ENCODE data around the gene ODAPH. TPM values are rescaled to one million over a fixed set of nuclear protein-coding genes. Genes with fewer than 3 reads are reported as not detected.
"Not testable (repeated sequence)": the region's sequence is repeated elsewhere in the genome, so short reads cannot be mapped to it uniquely, and the experiment has no call there.

ODAPH gene
- total and polyA plus RNA-seq, 3 experiments from 2014 or later: 0.25 TPM; not detected in 2

GRCh38 chr4:75514949-75515612 is 40.8 kb upstream of the ODAPH start:
- Histone ChIP-seq H3K9me3 (ENCODE audit: low read length) (no peaks in the 10 kb centered on the region), H3K27ac (ENCODE audit: low read depth, low read length) (peak overlapping the region; percentile 91), H3K4me3 (ENCODE audit: low read length) (peak overlapping the region; percentile 92), H3K36me3 (ENCODE audit: insufficient read depth, low read length) (peaks cover 11% of the 10 kb centered on the region), H3K4me1 (ENCODE audit: insufficient read depth, low read length) (peaks cover 67% of the 10 kb centered on the region), H3K27me3 (ENCODE audit: insufficient read depth, low read length, poor library complexity, severe bottlenecking) (no peaks in the 10 kb centered on the region)
- peaks cover 0 to 1% of the 10 kb centered on the region in 2 donors for H3K27me3 Mint-ChIP-seq
- peak in 1 of 5 donors; percentile 28 for DNase-seq
- H3K9me3 Mint-ChIP-seq: no peaks in the 10 kb centered on the region
- peaks cover 10 to 46% (median 16%) of the 10 kb centered on the region in 3 donors for H3K36me3 Mint-ChIP-seq
- H3K4me1 Mint-ChIP-seq: peaks cover 45 to 53% (median 46%) of the 10 kb centered on the region in 3 donors
- ChIA-PET POLR2A (interaction anchor here (2.2 to 3.4 kb wide), 2 partner anchors 209 to 426 kb away, joined by 12 to 15 read pairs; partner anchors contain the start of genes NAAA and USO1), CTCF (interaction anchor here (1.1 to 3.0 kb wide), 5 partner anchors 10 to 476 kb away, joined by 3 to 10 read pairs (median 5); partner anchors contain the start of genes ODAPH, SDAD1 and USO1)
- no peak overlapping the region for H3K4me3 Mint-ChIP-seq
- H3K27ac Mint-ChIP-seq: peak overlapping the region in 2 of 8 donors; percentile 98 to 100

- POLR2A ChIA-PET: interaction anchor here (3.4 kb wide), 1 partner anchor 425 kb away, joined by 15 read pairs; the partner anchor contains the start of gene NAAA
- H3K27ac ChIP-seq (ENCODE audit: low read depth, low read length): no peak overlapping the region
- peak overlapping the region in 3 of 8 donors; percentile 10 to 100 (median 98) for H3K27ac Mint-ChIP-seq
- no peaks in the 10 kb centered on the region for H3K9me3 Mint-ChIP-seq
- peaks cover 43 to 64% (median 56%) of the 10 kb centered on the region in 3 donors for H3K4me1 Mint-ChIP-seq
- H3K4me1 ChIP-seq (ENCODE audit: insufficient read depth, low read length): peaks cover 61% of the 10 kb centered on the region
- peaks cover 0 to 1% of the 10 kb centered on the region in 2 donors for H3K27me3 Mint-ChIP-seq
- H3K36me3 ChIP-seq (ENCODE audit: insufficient read depth, low read length): peaks cover 11% of the 10 kb centered on the region
- no peaks in the 10 kb centered on the region for H3K27me3 ChIP-seq (ENCODE audit: insufficient read depth, low read length, poor library complexity, severe bottlenecking)
- no peak for DNase-seq
- CTCF ChIA-PET: interaction anchor here (2.1 to 3.0 kb wide), 2 partner anchors 156 to 475 kb away, joined by 5 to 7 read pairs; partner anchors contain the start of gene SDAD1
- H3K4me3 ChIP-seq (ENCODE audit: low read length): no peak overlapping the region
- H3K36me3 Mint-ChIP-seq: peaks cover 16 to 55% (median 20%) of the 10 kb centered on the region in 3 donors
- H3K4me3 Mint-ChIP-seq: no peak overlapping the region
- H3K9me3 ChIP-seq (ENCODE audit: low read length): no peaks in the 10 kb centered on the region
Observed at GRCh38 chr4:75516144-75516543, 39.7 kb upstream of the ODAPH start.

GRCh38 chr4:75519452-75519851 is 36.4 kb upstream of the ODAPH start:
- H3K27ac ChIP-seq (ENCODE audit: low read depth, low read length); H3K9me3 Mint-ChIP-seq; H3K27me3 ChIP-seq (ENCODE audit: insufficient read depth, low read length, poor library complexity, severe bottlenecking); H3K9me3 ChIP-seq (ENCODE audit: low read length); CTCF ChIA-PET; H3K27me3 Mint-ChIP-seq; H3K4me3 ChIP-seq (ENCODE audit: low read length); DNase-seq: not testable (repeated sequence)
- H3K36me3 Mint-ChIP-seq: peaks cover 27 to 73% (median 27%) of the 10 kb centered on the region in 3 donors
- peak overlapping the region in 1 of 7 donors; percentile 29 for H3K4me3 Mint-ChIP-seq
- peaks cover 18% of the 10 kb centered on the region for H3K36me3 ChIP-seq (ENCODE audit: insufficient read depth, low read length)
- peaks cover 50 to 82% (median 78%) of the 10 kb centered on the region in 3 donors for H3K4me1 Mint-ChIP-seq
- H3K27ac Mint-ChIP-seq: peak overlapping the region in 1 of 8 donors; percentile 26
- H3K4me1 ChIP-seq (ENCODE audit: insufficient read depth, low read length): peaks cover 36% of the 10 kb centered on the region
- POLR2A ChIA-PET: interaction anchor here (0.7 kb wide), 1 partner anchor 167 kb away, joined by 3 read pairs; no protein-coding TSS in a partner anchor

- Mint-ChIP-seq H3K36me3 (peaks cover 30 to 83% (median 38%) of the 10 kb centered on the region in 3 donors), H3K27me3 (no peaks in the 10 kb centered on the region), H3K4me3 (no peak overlapping the region), H3K4me1 (peaks cover 22 to 50% (median 47%) of the 10 kb centered on the region in 3 donors), H3K27ac (peak overlapping the region in 1 of 8 donors; percentile 45), H3K9me3 (no peaks in the 10 kb centered on the region)
- Histone ChIP-seq H3K27me3 (ENCODE audit: insufficient read depth, low read length, poor library complexity, severe bottlenecking) (no peaks in the 10 kb centered on the region), H3K4me1 (ENCODE audit: insufficient read depth, low read length) (peaks cover 4% of the 10 kb centered on the region), H3K36me3 (ENCODE audit: insufficient read depth, low read length) (peaks cover 18% of the 10 kb centered on the region), H3K9me3 (ENCODE audit: low read length) (no peaks in the 10 kb centered on the region), H3K4me3 (ENCODE audit: low read length) (no peak overlapping the region), H3K27ac (ENCODE audit: low read depth, low read length) (no peak overlapping the region)
- CTCF ChIA-PET: no interaction called here
- POLR2A ChIA-PET: no interaction called here
- no peak for DNase-seq
Observed at GRCh38 chr4:75525086-75525485, 30.8 kb upstream of the ODAPH start.

GRCh38 chr4:75525910-75526309 is 30.0 kb upstream of the ODAPH start:
- Histone ChIP-seq H3K9me3 (ENCODE audit: low read length) (no peaks in the 10 kb centered on the region), H3K4me1 (ENCODE audit: insufficient read depth, low read length) (peaks cover under 1% of the 10 kb centered on the region), H3K27ac (ENCODE audit: low read depth, low read length) (no peak overlapping the region), H3K4me3 (ENCODE audit: low read length) (no peak overlapping the region), H3K36me3 (ENCODE audit: insufficient read depth, low read length) (peaks cover 18% of the 10 kb centered on the region), H3K27me3 (ENCODE audit: insufficient read depth, low read length, poor library complexity, severe bottlenecking) (no peaks in the 10 kb centered on the region)
- H3K4me1 Mint-ChIP-seq: peaks cover 16 to 42% (median 38%) of the 10 kb centered on the region in 3 donors
- H3K27me3 Mint-ChIP-seq: no peaks in the 10 kb centered on the region
- no peak overlapping the region for H3K4me3 Mint-ChIP-seq
- H3K27ac Mint-ChIP-seq: no peak overlapping the region
- ChIA-PET POLR2A (no interaction called here), CTCF (no interaction called here)
- H3K9me3 Mint-ChIP-seq: no peaks in the 10 kb centered on the region
- no peak for DNase-seq
- peaks cover 34 to 83% (median 42%) of the 10 kb centered on the region in 3 donors for H3K36me3 Mint-ChIP-seq

GRCh38 chr4:75527482-75527881 is 28.4 kb upstream of the ODAPH start:
- Histone ChIP-seq H3K4me3 (ENCODE audit: low read length) (no peak overlapping the region), H3K4me1 (ENCODE audit: insufficient read depth, low read length) (no peaks in the 10 kb centered on the region), H3K27ac (ENCODE audit: low read depth, low read length) (no peak overlapping the region), H3K36me3 (ENCODE audit: insufficient read depth, low read length) (peaks cover 11% of the 10 kb centered on the region), H3K27me3 (ENCODE audit: insufficient read depth, low read length, poor library complexity, severe bottlenecking) (no peaks in the 10 kb centered on the region), H3K9me3 (ENCODE audit: low read length) (no peaks in the 10 kb centered on the region)
- peaks cover 47 to 88% (median 50%) of the 10 kb centered on the region in 3 donors for H3K36me3 Mint-ChIP-seq
- no peaks in the 10 kb centered on the region for H3K27me3 Mint-ChIP-seq
- H3K4me3 Mint-ChIP-seq: no peak overlapping the region
- peaks cover 12 to 30% (median 29%) of the 10 kb centered on the region in 3 donors for H3K4me1 Mint-ChIP-seq
- POLR2A ChIA-PET: no interaction called here
- CTCF ChIA-PET: no interaction called here
- no peak for DNase-seq
- H3K27ac Mint-ChIP-seq: no peak overlapping the region
- peaks cover 0 to 12% (median 3%) of the 10 kb centered on the region in 5 donors for H3K9me3 Mint-ChIP-seq

GRCh38 chr4:75530556-75531322 is 25.1 kb upstream of the ODAPH start:
- H3K36me3 Mint-ChIP-seq: peaks cover 44 to 71% (median 60%) of the 10 kb centered on the region in 3 donors
- peaks cover 3 to 5% (median 4%) of the 10 kb centered on the region in 3 donors for H3K4me1 Mint-ChIP-seq
- no peaks in the 10 kb centered on the region for H3K4me1 ChIP-seq (ENCODE audit: insufficient read depth, low read length)
- no peaks in the 10 kb centered on the region for H3K9me3 ChIP-seq (ENCODE audit: low read length)
- peaks cover 0 to 21% (median 9%) of the 10 kb centered on the region in 5 donors for H3K9me3 Mint-ChIP-seq
- H3K36me3 ChIP-seq (ENCODE audit: insufficient read depth, low read length): peaks cover 11% of the 10 kb centered on the region
- no peak overlapping the region for H3K4me3 Mint-ChIP-seq
- ChIA-PET CTCF (no interaction called here), POLR2A (no interaction called here)
- H3K27ac Mint-ChIP-seq: no peak overlapping the region
- no peaks in the 10 kb centered on the region for H3K27me3 Mint-ChIP-seq
- no peak overlapping the region for H3K4me3 ChIP-seq (ENCODE audit: low read length)
- no peak for DNase-seq
- no peak overlapping the region for H3K27ac ChIP-seq (ENCODE audit: low read depth, low read length)
- H3K27me3 ChIP-seq (ENCODE audit: insufficient read depth, low read length, poor library complexity, severe bottlenecking): no peaks in the 10 kb centered on the region

Measured in CD8-positive, alpha-beta memory T cell (primary cell).